ENCODE measurements around the gene GMDS. TPM values are rescaled to one million over a fixed set of nuclear protein-coding genes. Genes with fewer than 3 reads are reported as not detected.

GMDS gene
- total and polyA plus RNA-seq, 2 donors (not counting 3 experiments of a cell fraction or from before 2014, with no cell fraction given): 9.8 to 23.5 TPM

- dilution Hi-C loops (cut with MboI; ENCODE audit: extremely low pct_ligation_motif_present, low sequenced_read_pairs): no loop called here
- DNase-seq (ENCODE audit: low read depth, low spot score): peak; percentile 76
- BruUV-seq (replicated peaks): TSS peak; percentile 82
- Histone ChIP-seq H3K79me2 (ENCODE audit: control insufficient read depth, insufficient read depth, low read length) (no peaks in the 10 kb centered on the region), H3K9me3 (replicated peaks; ENCODE audit: control insufficient read depth, insufficient read depth, low read length) (no peaks in the 10 kb centered on the region), H3K27ac (ENCODE audit: insufficient read depth, low read depth, low read length) (peak overlapping the region; percentile 67), H3K9ac (replicated peaks; ENCODE audit: extremely low read depth, insufficient read depth, low read length) (peak overlapping the region; percentile 88), H4K20me1 (replicated peaks; ENCODE audit: control insufficient read depth, extremely low read depth, insufficient read depth, low read length) (no peaks in the 10 kb centered on the region), H3K36me3 (ENCODE audit: control insufficient read depth in 2 of 2, extremely low read depth in 1 of 2, insufficient read depth in 2 of 2, low read length in 2 of 2) (no peaks in the 10 kb centered on the region), H3K27me3 (ENCODE audit: control insufficient read depth in 2 of 2, insufficient read depth in 2 of 2, low read length in 2 of 2) (no peaks in the 10 kb centered on the region), H3K4me3 (replicated peaks in 1 of 3; ENCODE audit: insufficient read depth in 1 of 3, low read depth in 1 of 3, low read length in 3 of 3) (peak overlapping the region; percentile 10 to 91 (median 70)), H3K4me2 (ENCODE audit: insufficient read depth, low read length) (peak overlapping the region; percentile 46), H3K9me1 (replicated peaks; ENCODE audit: control insufficient read depth, extremely low read depth, insufficient read depth, low read length) (no peaks in the 10 kb centered on the region), H2AFZ (ENCODE audit: low read depth, low read length) (peak overlapping the region; percentile 29), H3K4me1 (ENCODE audit: control insufficient read depth, extremely low read depth, insufficient read depth, low read length) (peaks cover 10% of the 10 kb centered on the region)
- FAIRE-seq: no peak
- TF ChIP-seq FOS (IDR thresholded peaks at IDR 0.05; ENCODE audit: borderline replicate concordance, insufficient read depth, low read length) (peak; percentile 42), MAX (IDR thresholded peaks at IDR 0.05; ENCODE audit: insufficient read depth, insufficient read length) (no peak), POLR2A (IDR thresholded peaks at IDR 0.05; ENCODE audit: low read depth, low read length) (no peak), GATA2 (IDR thresholded peaks at IDR 0.05; ENCODE audit: insufficient read depth, insufficient read length, low read depth, low read length) (no peak), EZH2 (IDR thresholded peaks at IDR 0.05; ENCODE audit: borderline replicate concordance, low read depth, low read length, severe bottlenecking) (no peak), POLR2AphosphoS5 (IDR thresholded peaks at IDR 0.05; ENCODE audit: insufficient read depth, low read depth, low read length) (no peak), CTCF (IDR thresholded peaks at IDR 0.05; ENCODE audit: extremely low read depth in 1 of 2, insufficient read depth in 1 of 2, low read depth in 1 of 2, low read length in 2 of 2) (no peak), MYC (IDR thresholded peaks at IDR 0.05; ENCODE audit: low read depth, low read length) (no peak), JUN (IDR thresholded peaks at IDR 0.05; ENCODE audit: borderline replicate concordance, insufficient read depth, insufficient read length, low read depth) (peak; percentile 24)
- intact Hi-C loops (cut with micrococcal nuclease): loop anchor here (1.0 to 10.0 kb wide), 8 partner anchors 9 to 635 kb away; no protein-coding TSS in a partner anchor
- ChIA-PET CTCF (interaction anchor here (1.3 to 1.8 kb wide), 2 partner anchors 37 to 108 kb away, joined by 5 to 7 read pairs; no protein-coding TSS in a partner anchor), POLR2A (no interaction called here)
These were observed 765 bp upstream of the GMDS start for GRCh38 chr6:2245877-2246863.

All from endothelial cell of umbilical vein (primary cell).